OCI-LY7 (cell line): ENCODE measurements around the gene RIMS1. TPM values are rescaled to one million over a fixed set of nuclear protein-coding genes. Genes with fewer than 3 reads are reported as not detected.

Experiments used
- BruUV-seq: library from RNA; stranded (reverse); fragments of 400-500 nt; replicated peaks from 2 replicates; lab custom pipeline; 2021; lab: Mats Ljungman, UMichigan
- CTCF ChIA-PET: fragments of 300-600 bp; sonication (Branson Sonifier 250); formaldehyde crosslinking; loops from one replicate; lab custom pipeline; 2022; ENCODE audit warnings: antibody characterized with exemption; ENCODE audit not compliant: unreplicated experiment; lab: Charles Lee
- POLR2A ChIA-PET: fragments of 300-600 bp; sonication (Branson Sonifier 250); formaldehyde crosslinking; loops from one replicate; lab custom pipeline; 2022; ENCODE audit warnings: antibody characterized with exemption; lab: Charles Lee
- DNase-seq: peaks from one replicate; pipeline ENCODE4 v3.0.0-alpha.2; 2015; ENCODE audit warnings: low spot score
- H2AFZ ChIP-seq: fragments of 200-600 bp; sonication (generic), shearing (Covaris generic); 2 replicates; pipeline ENCODE4 v1.6.1; 2014; ENCODE audit warnings: mild to moderate bottlenecking, antibody characterized with exemption, low read length, moderate library complexity
- H3K27ac ChIP-seq: fragments of 200-600 bp; sonication (generic); 2 replicates; pipeline ENCODE4 v1.5.1; 2014; ENCODE audit warnings: mixed run types, low read depth, mild to moderate bottlenecking, moderate library complexity, low read length, inconsistent platforms; ENCODE audit not compliant: poor library complexity, severe bottlenecking
- H3K36me3 ChIP-seq: fragments of 200-600 bp; sonication (generic); 2 replicates; pipeline ENCODE4 v1.6.1; 2014; ENCODE audit warnings: mild to moderate bottlenecking, antibody characterized with exemption, low read length, moderate library complexity, mixed read lengths; ENCODE audit not compliant: insufficient read depth
- H3K4me1 ChIP-seq: fragments of 200-600 bp; sonication (generic); 2 replicates; pipeline ENCODE4 v1.5.1; 2014; ENCODE audit warnings: mild to moderate bottlenecking, low read length; ENCODE audit not compliant: insufficient read depth, poor library complexity, severe bottlenecking
- H3K4me2 ChIP-seq: fragments of 200-600 bp; sonication (generic); 2 replicates; pipeline ENCODE4 v1.6.1; 2014; ENCODE audit warnings: mild to moderate bottlenecking, low read length
- H3K4me3 ChIP-seq: fragments of 200-600 bp; sonication (generic); 2 replicates; pipeline ENCODE4 v1.5.1; 2014; ENCODE audit warnings: mild to moderate bottlenecking, low read depth, low read length; ENCODE audit not compliant: poor library complexity, severe bottlenecking
- H3K79me2 ChIP-seq: fragments of 200-600 bp; sonication (generic); 2 replicates; pipeline ENCODE4 v1.6.1; 2016; ENCODE audit warnings: low read depth, mild to moderate bottlenecking, low read length, moderate library complexity, mixed read lengths; ENCODE audit not compliant: insufficient read depth
- H3K9me2 ChIP-seq: fragments of 200-600 bp; sonication (generic); 2 replicates; pipeline ENCODE4 v1.6.1; 2016; ENCODE audit warnings: mild to moderate bottlenecking, low read length, mixed read lengths; ENCODE audit not compliant: insufficient read depth
- H3K9me3 ChIP-seq: fragments of 200-600 bp; sonication (generic); 2 replicates; pipeline ENCODE4 v1.6.1; 2014; ENCODE audit warnings: mild to moderate bottlenecking, mixed run types, low read length, mixed read lengths
- H4K20me1 ChIP-seq: fragments of 200-600 bp; sonication (generic); 2 replicates; pipeline ENCODE4 v1.6.1; 2014; ENCODE audit warnings: mild to moderate bottlenecking, antibody characterized with exemption, low read length, moderate library complexity, mixed read lengths; ENCODE audit not compliant: insufficient read depth
- EZH2phosphoT487 ChIP-seq: fragments of 200-600 bp; sonication (generic); IDR thresholded peaks from 2 replicates; pipeline ENCODE4 v1.6.1; 2018; ENCODE audit warnings: low read depth, borderline replicate concordance, mild to moderate bottlenecking, mixed run types, antibody characterized with exemption, low read length, moderate library complexity, mixed read lengths
- intact Hi-C: fragments of 100-400 bp; cut with micrococcal nuclease; formaldehyde crosslinking; loops from one replicate; pipeline ENCODE4 v1.10.0; 2022; ENCODE audit not compliant: unreplicated experiment
- total RNA-seq, 2 experiments: library from RNA; depleted of rRNA in 1 of 2; stranded (reverse); fragments of >200 nt in 1 of 2; shearing (Covaris generic) in 1 of 2; gene quantifications; 2 replicates each; pipeline ENCODE4 v1.2.3, GENCODE V29; 2014 to 2022
- TF ChIP-seq, protein P1 (sequence below): fragments of 200-600 bp; sonication (generic); conservative IDR thresholded peaks from 2 replicates; pipeline ENCODE4 v1.5.1; 2014; ENCODE audit warnings: mild to moderate bottlenecking, antibody characterized with exemption, low read length, moderate library complexity, mixed read lengths

RIMS1 gene
- total RNA-seq, 2 experiments from 2014 or later, result not detected

DNA sequence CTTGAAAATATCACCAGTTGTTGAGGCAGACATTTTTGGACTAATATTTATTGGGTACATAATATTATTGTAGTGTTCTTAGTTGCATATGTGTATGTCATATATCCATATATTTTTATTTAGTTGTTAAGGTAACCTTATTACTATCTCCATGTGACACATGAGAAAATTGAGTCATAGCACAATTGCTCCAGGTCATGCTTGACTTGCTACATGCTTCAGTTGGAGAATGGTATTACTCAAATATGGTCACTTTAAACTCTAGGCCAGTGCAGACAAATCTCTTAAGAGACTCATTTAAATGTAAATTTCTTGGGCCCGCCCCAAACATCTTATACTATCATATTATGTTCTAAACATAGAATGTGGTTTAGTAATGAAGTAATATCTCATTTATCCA, 246.1 kb downstream of the RIMS1 start:
- no peak overlapping the region for H3K4me3 ChIP-seq

DNA sequence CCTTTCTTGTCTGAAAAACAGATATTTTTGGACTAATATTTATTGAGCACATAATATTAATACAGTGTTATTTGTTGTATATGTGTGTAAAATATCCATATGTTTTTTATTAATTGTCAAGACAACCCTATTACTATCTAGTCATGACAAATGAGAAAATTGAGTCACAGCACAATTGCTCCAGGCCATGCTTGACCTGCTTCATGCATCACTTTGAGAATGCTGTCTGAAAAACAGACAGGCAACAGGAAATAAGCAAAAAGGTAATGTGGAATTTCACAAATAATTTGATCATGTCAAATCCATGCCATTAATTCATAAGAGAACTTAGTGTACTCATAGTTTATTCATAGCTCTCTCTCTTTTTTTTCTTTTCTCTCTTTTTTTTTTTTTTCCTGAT, 246.5 kb downstream of the RIMS1 start:
- Histone ChIP-seq H3K4me1 (no peaks in the 10 kb centered on the region), H2AFZ (no peak overlapping the region), H3K4me2 (no peak overlapping the region), H3K27ac (no peak overlapping the region), H3K36me3 (no peaks in the 10 kb centered on the region), H3K9me2 (no peaks in the 10 kb centered on the region), H4K20me1 (no peaks in the 10 kb centered on the region), H3K79me2 (no peaks in the 10 kb centered on the region), H3K4me3 (no peak overlapping the region), H3K9me3 (no peaks in the 10 kb centered on the region)
- no TSS peak for BruUV-seq
- CTCF ChIA-PET, result no interaction called here
- no peak for TF ChIP-seq EZH2phosphoT487
- TF ChIP-seq, protein P1, sequence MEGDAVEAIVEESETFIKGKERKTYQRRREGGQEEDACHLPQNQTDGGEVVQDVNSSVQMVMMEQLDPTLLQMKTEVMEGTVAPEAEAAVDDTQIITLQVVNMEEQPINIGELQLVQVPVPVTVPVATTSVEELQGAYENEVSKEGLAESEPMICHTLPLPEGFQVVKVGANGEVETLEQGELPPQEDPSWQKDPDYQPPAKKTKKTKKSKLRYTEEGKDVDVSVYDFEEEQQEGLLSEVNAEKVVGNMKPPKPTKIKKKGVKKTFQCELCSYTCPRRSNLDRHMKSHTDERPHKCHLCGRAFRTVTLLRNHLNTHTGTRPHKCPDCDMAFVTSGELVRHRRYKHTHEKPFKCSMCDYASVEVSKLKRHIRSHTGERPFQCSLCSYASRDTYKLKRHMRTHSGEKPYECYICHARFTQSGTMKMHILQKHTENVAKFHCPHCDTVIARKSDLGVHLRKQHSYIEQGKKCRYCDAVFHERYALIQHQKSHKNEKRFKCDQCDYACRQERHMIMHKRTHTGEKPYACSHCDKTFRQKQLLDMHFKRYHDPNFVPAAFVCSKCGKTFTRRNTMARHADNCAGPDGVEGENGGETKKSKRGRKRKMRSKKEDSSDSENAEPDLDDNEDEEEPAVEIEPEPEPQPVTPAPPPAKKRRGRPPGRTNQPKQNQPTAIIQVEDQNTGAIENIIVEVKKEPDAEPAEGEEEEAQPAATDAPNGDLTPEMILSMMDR, result no peak
- intact Hi-C loops, result no loop called here
- POLR2A ChIA-PET, result no interaction called here
- no peak for DNase-seq

More for the DNA sequence above, 246.1 kb downstream of the RIMS1 start:
- H3K27ac ChIP-seq, result no peak overlapping the region
- no peak overlapping the region for H2AFZ ChIP-seq
- CTCF ChIA-PET, result no interaction called here
- POLR2A ChIA-PET, result no interaction called here
- no peaks in the 10 kb centered on the region for H3K9me2 ChIP-seq
- H3K4me2 ChIP-seq, result no peak overlapping the region
- TF ChIP-seq, protein P1, result no peak
- no peak for TF ChIP-seq EZH2phosphoT487
- no peaks in the 10 kb centered on the region for H3K4me1 ChIP-seq
- no peaks in the 10 kb centered on the region for H3K79me2 ChIP-seq
- H3K36me3 ChIP-seq, result no peaks in the 10 kb centered on the region
- no peak for DNase-seq
- no peaks in the 10 kb centered on the region for H3K9me3 ChIP-seq
- intact Hi-C loops, result no loop called here
- H4K20me1 ChIP-seq, result no peaks in the 10 kb centered on the region
- BruUV-seq, result no TSS peak

DNA sequence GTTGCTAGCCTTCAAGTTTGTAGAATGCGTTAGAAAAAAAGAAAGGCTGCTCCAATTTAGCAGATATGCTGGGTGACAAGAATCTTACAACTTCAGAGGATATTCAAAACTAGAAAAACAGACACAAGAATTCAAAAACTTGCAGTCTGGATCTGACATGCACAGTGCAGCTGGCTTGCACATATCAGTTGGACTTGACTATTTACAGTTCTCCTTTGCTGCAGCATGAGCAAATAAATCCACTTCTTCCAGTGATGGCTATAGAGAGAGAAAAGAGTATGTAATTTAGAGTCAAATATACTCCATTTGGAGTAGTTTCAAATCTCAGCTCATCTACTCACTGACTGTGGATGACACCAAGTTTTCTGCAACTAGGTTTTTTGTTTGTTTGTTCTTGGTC, 247.0 kb downstream of the RIMS1 start:
- POLR2A ChIA-PET, result no interaction called here
- no peaks in the 10 kb centered on the region for H3K79me2 ChIP-seq
- no peak overlapping the region for H2AFZ ChIP-seq
- H3K9me2 ChIP-seq, result no peaks in the 10 kb centered on the region
- CTCF ChIA-PET, result no interaction called here
- H3K4me3 ChIP-seq, result no peak overlapping the region
- no peaks in the 10 kb centered on the region for H4K20me1 ChIP-seq
- TF ChIP-seq, protein P1, result no peak
- TF ChIP-seq EZH2phosphoT487, result no peak
- H3K9me3 ChIP-seq, result no peaks in the 10 kb centered on the region
- no peaks in the 10 kb centered on the region for H3K36me3 ChIP-seq
- no TSS peak for BruUV-seq
- DNase-seq, result no peak
- intact Hi-C loops, result no loop called here
- H3K4me1 ChIP-seq, result no peaks in the 10 kb centered on the region
- H3K4me2 ChIP-seq, result no peak overlapping the region
- H3K27ac ChIP-seq, result no peak overlapping the region
